T-helper 1 cell treated with Interleukin-12 subunit alpha and Interleukin-12 subunit beta and Interleukin-4 antibody, amounts not matched to agents 30 ng/mL and 1 ng/mL, for 36 hours (primary cell): ENCODE results near the gene GPSM1. TPM values are rescaled to one million over a fixed set of nuclear protein-coding genes. Genes with fewer than 3 reads are reported as not detected.
"Not testable (repeated sequence)": the region's sequence is repeated elsewhere in the genome, so short reads cannot be mapped to it uniquely, and the experiment has no call there.

ENCODE experiments used
- intact Hi-C: fragments of 100-400 bp; cut with micrococcal nuclease; formaldehyde crosslinking; loops from one replicate; pipeline ENCODE4 v1.15.1; 2024
- total RNA-seq: library from RNA; stranded (reverse); gene quantifications from 2 replicates; pipeline ENCODE4 v1.2.3, GENCODE V29; 2022

Gene GPSM1
- total RNA-seq, 1 donor from 2014 or later, result 6.1 TPM

GRCh38 chr9:136343121-136343883 is 16.0 kb downstream of the GPSM1 start:
- intact Hi-C loops, result no loop called here

DNA sequence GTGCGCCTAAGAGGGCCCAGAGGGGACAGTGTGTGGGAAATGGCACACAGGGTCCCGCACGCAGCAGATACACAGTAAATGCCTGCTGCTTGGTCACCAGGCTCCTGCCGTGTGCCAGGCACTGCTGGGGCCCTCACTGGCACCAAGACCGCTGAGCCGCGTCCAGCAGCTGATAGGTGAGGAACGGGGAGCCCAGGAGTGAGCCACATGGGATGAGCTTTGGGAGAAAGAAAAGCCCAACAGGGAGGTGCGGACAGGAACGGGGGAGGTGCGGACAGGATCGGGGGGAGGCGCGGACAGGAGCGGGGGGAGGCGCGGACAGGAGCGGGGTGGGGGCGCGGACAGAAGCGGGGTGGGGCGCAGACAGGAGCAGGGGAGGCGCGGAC is 16.5 kb downstream of the GPSM1 start:
- intact Hi-C loops, result no loop called here

- intact Hi-C loops, result no loop called here
These were observed 17.4 kb downstream of the GPSM1 start for GRCh38 chr9:136344544-136345280.

GRCh38 chr9:136345281-136346156 is 18.2 kb downstream of the GPSM1 start:
- intact Hi-C loops, result no loop called here

GRCh38 chr9:136346157-136346481 is 18.8 kb downstream of the GPSM1 start:
- intact Hi-C loops, result no loop called here

- intact Hi-C loops, result no loop called here
These were observed 19.7 kb downstream of the GPSM1 start for GRCh38 chr9:136346927-136347465.

DNA sequence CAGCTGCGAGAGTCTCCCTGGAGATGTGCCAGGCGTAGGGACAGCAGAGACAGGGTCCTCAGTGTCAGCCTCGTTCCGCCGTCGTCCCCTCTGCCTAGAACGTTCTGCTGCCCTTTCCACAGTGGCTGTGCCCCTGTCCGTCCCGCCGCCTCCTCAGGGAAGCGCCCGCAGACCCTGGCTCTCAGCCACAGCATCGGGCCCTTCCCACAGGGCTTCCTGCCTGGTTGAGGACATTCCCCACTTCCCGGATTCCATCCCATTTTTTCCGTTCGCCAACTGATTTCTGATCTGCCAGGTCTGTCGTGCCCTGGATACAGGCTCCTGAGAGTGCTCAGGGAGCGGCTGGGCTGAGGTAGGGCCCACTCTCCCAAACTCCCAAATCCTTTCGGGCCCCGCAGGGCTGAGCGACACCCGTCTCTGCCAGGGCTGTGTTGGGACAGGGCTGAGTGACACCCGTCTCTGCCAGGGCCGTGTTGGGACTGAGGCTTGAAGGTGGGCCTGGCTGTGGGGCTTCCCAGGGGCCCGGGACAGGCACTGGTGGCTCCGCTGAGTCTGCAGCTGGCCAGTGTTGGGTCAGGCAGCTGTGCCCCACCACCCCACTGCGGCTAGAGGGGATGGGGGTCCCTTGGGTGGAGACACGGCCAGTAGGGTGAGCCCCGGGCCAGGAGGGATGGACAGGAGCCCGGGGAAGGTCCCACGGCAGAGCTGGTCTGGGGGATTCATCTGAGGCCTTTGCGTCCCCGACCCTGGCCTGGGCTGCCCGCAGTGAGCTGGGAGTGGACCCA is 20.3 kb downstream of the GPSM1 start:
- intact Hi-C loops, result no loop called here

DNA sequence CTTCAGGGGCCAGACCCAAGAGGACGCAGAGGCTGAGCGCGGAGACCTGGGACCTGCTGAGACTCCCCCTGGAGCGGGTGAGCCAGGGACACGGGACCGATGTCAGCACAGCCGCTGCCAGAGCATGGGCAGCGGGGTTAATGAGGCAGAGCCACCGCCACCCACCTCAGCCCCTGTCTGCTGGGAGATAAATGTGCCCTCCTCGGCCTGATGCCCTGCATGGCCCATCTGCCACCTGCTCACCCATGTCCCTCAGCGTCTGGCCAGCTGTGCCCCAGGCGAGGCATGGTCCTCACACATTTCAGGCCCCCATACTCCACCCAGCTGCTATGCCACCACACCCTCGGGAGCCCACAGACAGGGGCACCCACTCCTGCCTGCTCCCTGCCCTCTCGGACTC is 21.4 kb downstream of the GPSM1 start:
- intact Hi-C loops, result no loop called here

GRCh38 chr9:136349546-136349945 is 22.2 kb downstream of the GPSM1 start:
- intact Hi-C loops, result no loop called here

GRCh38 chr9:136351252-136351800 is 24.0 kb downstream of the GPSM1 start:
- intact Hi-C loops, result no loop called here

DNA sequence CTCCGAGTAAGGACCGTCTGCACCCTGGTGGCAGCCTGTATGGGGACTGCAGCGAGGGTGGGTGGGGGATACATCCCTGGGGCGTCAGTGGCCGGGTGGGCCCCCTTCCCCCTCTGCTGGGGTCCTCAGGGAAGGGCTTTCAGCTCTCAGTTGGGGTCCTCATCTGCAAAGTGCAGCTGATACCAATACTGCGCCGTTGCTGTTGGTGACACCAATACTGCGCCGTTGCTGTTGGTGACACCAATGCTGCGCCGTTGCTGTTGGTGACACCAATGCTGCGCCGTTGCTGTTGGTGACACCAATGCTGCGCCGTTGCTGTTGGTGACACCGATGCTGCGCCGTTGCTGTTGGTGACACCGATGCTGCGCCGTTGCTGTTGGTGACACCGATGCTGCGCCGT is 24.5 kb downstream of the GPSM1 start:
- intact Hi-C loops, result not testable (repeated sequence)

DNA sequence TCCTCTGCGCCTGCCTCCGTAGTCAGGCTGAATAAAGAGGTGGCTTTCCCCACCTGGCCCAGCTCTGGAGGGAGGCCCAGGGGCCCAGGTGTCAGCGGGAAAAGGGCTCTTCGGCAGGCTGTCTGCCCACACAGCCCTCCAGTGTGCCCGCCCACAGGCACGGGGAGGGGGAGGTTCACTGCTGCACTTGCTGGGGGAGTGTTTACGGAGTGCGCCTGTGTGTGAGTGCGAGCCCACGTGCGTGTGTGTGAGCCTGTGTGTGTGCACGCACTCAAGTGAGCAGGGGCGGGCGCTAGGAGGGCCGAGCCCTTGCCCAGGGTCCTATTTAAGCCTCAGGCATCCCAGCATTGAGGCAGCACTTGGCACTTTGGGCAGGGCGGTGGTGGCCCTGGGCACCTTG is 25.3 kb downstream of the GPSM1 start:
- intact Hi-C loops, result no loop called here

GRCh38 chr9:136353088-136353487 is 25.7 kb downstream of the GPSM1 start:
- intact Hi-C loops, result no loop called here

GRCh38 chr9:136353757-136354488 is 26.6 kb downstream of the GPSM1 start:
- intact Hi-C loops, result no loop called here

- intact Hi-C loops, result no loop called here
These were observed 27.3 kb downstream of the GPSM1 start for GRCh38 chr9:136354592-136355085.

DNA sequence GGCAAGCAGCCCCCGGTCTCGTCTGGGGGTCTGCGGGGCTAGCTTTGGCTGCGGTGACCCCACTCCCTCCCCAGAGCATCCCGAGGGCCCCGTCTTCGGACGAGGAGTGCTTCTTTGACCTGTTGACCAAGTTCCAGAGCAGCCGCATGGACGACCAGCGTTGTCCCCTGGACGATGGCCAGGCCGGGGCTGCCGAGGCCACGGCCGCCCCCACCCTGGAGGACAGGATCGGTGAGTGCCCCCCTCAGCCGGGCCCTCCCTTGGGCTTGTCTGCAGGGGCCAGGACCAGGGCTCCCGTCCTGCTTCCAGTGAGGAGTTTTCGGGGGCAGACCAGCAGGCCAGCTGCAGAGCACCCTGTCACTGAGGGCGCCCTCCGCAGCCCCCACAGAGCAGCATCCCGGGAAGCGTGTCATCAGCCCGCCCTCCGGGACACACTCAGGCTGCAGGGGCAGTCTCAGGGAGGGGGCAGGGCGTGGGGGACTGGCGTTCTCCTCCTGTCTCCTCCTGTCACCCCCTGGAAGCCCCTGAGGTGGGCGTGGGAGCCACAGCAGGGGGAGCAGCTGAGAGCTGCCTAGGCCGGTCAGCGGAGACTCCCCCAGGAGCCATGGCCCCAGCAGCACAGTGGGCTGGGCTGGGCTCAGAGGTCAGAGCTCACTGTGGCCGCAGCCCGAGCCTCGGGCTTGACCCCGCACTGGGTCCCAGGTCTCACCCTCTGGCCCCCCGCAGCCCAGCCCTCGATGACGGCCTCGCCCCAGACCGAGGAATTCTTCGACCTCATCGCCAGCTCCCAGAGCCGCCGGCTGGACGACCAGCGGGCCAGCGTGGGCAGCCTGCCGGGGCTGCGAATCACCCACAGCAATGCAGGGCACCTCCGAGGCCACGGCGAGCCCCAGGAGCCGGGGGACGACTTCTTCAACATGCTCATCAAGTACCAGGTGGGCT is 28.5 kb downstream of the GPSM1 start:
- intact Hi-C loops, result no loop called here

GRCh38 chr9:136357202-136357725 is 29.9 kb downstream of the GPSM1 start:
- intact Hi-C loops, result no loop called here

- intact Hi-C loops, result no loop called here
These were observed 30.7 kb downstream of the GPSM1 start for GRCh38 chr9:136358016-136358415.
